ENCODE results near the gene ATAD3A. TPM values are rescaled to one million over a fixed set of nuclear protein-coding genes. Genes with fewer than 3 reads are reported as not detected.

The ATAD3A gene
- total and polyA plus RNA-seq, 9 of the 15 experiments (the other 6 are each of a cell fraction or from before 2014, with no cell fraction given), result 0.10 to 173 (median 36.7) TPM

- no peak for TF ChIP-seq CLOCK (CRISPR knock-in tag; IDR thresholded peaks at IDR 0.05; ENCODE audit: borderline replicate concordance)
- TF ChIP-seq ZNF311 (CRISPR knock-in tag; IDR thresholded peaks at IDR 0.05), result no peak
- TF ChIP-seq THAP12 (CRISPR knock-in tag; IDR thresholded peaks at IDR 0.05), result peak; percentile 19; the same call in 1 of the 2 replicates
- no peak; the same call in 1 of the 2 replicates for TF ChIP-seq ZNF609 (CRISPR knock-in tag; IDR thresholded peaks at IDR 0.05; ENCODE audit: borderline replicate concordance)
- TF ChIP-seq XRCC3 (IDR thresholded peaks at IDR 0.05), result no peak
- peak; percentile 97 for TF ChIP-seq RBFOX2 (IDR thresholded peaks at IDR 0.05; ENCODE audit: low read depth, low read length)
- peak; percentile 72; the same call in 1 of the 2 replicates for TF ChIP-seq HLTF (IDR thresholded peaks at IDR 0.05)
- no peak for TF ChIP-seq ZNF583 (CRISPR knock-in tag; IDR thresholded peaks at IDR 0.05)
- no peak for TF ChIP-seq NR2F6 (CRISPR knock-in tag; IDR thresholded peaks at IDR 0.05)
- no peak for TF ChIP-seq ZNF398 (CRISPR knock-in tag; IDR thresholded peaks at IDR 0.05)
- TF ChIP-seq FOXP4 (CRISPR knock-in tag; IDR thresholded peaks at IDR 0.05; ENCODE audit: borderline replicate concordance), result peak; percentile 28; the same call in 1 of the 2 replicates
Observed at GRCh38 chr1:1511533-1512285, at the start of gene ATAD3A (continued).

Measured in K562 (cell line).